IMR-90 (cell line): ENCODE data around the gene DENND1B. TPM values are rescaled to one million over a fixed set of nuclear protein-coding genes. Genes with fewer than 3 reads are reported as not detected.

Experiments
- ATAC-seq: fragments of 200-7000 bp; cut with Tn5 transposase; 2 replicates; pipeline ENCODE4 v1.9.1; 2020; ENCODE audit warnings: low read depth, mild to moderate bottlenecking, moderate library complexity
- BruUV-seq: library from RNA; stranded (reverse); fragments of 400-500 nt; replicated peaks from 2 replicates; lab custom pipeline; 2021; lab: Mats Ljungman, UMichigan
- CTCF ChIA-PET: fragments of 300-600 bp; formaldehyde crosslinking; extraction: SDS; loops from one replicate; lab custom pipeline; 2021; ENCODE audit warnings: antibody characterized with exemption; lab: Yijun Ruan, JAX
- POLR2A ChIA-PET: fragments of 300-600 bp; sonication (Branson Sonifier 250); formaldehyde crosslinking; loops from one replicate; lab custom pipeline; 2022; ENCODE audit warnings: antibody characterized with exemption; ENCODE audit not compliant: unreplicated experiment; lab: Charles Lee
- DNase-seq: peaks from one replicate; pipeline ENCODE4 v3.0.0; 2013
- H2AFZ ChIP-seq: replicated peaks from 2 replicates; pipeline ENCODE3; 2013; ENCODE audit warnings: low read length, mild to moderate bottlenecking; ENCODE audit not compliant: poor library complexity
- H2AK5ac ChIP-seq: 2 replicates; pipeline ENCODE4 v1.6.1; 2013; ENCODE audit warnings: low read depth, low read length, inconsistent platforms
- H2AK9ac ChIP-seq: replicated peaks from 2 replicates; pipeline ENCODE3; 2013; ENCODE audit warnings: mild to moderate bottlenecking, low read depth, low read length, moderate library complexity; ENCODE audit not compliant: poor library complexity
- H2BK120ac ChIP-seq: 2 replicates; pipeline ENCODE4 v1.6.1; 2013; ENCODE audit warnings: low read depth, low read length, inconsistent platforms
- H2BK15ac ChIP-seq: 3 replicates; pipeline ENCODE4 v1.6.1; 2013; ENCODE audit warnings: low read depth, low read length, inconsistent platforms
- H2BK20ac ChIP-seq: 2 replicates; pipeline ENCODE4 v1.6.1; 2013; ENCODE audit warnings: low read depth, mild to moderate bottlenecking, inconsistent platforms, low read length, moderate library complexity
- H2BK5ac ChIP-seq: 2 replicates; pipeline ENCODE4 v1.6.1; 2013; ENCODE audit warnings: mild to moderate bottlenecking, low read depth, low read length, inconsistent platforms; ENCODE audit not compliant: poor library complexity, severe bottlenecking
- H3K14ac ChIP-seq: replicated peaks from 2 replicates; pipeline ENCODE4 v1.6.1; 2013; ENCODE audit warnings: low read depth, low read length, inconsistent platforms
- H3K18ac ChIP-seq: 2 replicates; pipeline ENCODE4 v1.6.1; 2013; ENCODE audit warnings: low read depth, low read length, control low read depth
- H3K23ac ChIP-seq: 2 replicates; pipeline ENCODE4 v1.6.1; 2013; ENCODE audit warnings: low read depth, low read length, inconsistent platforms
- H3K27ac ChIP-seq: 2 replicates; pipeline ENCODE4 v1.5.1; 2013; ENCODE audit warnings: mild to moderate bottlenecking, control low read depth, low read length; ENCODE audit not compliant: insufficient read depth
- H3K27me3 ChIP-seq: 2 replicates; pipeline ENCODE4 v1.6.1; 2013; ENCODE audit warnings: low read length; ENCODE audit not compliant: control insufficient read depth, insufficient read depth
- H3K36me3 ChIP-seq: 2 replicates; pipeline ENCODE4 v1.6.1; 2013; ENCODE audit warnings: low read length, mixed read lengths; ENCODE audit not compliant: control insufficient read depth, insufficient read depth
- H3K4ac ChIP-seq: 2 replicates; pipeline ENCODE4 v1.6.1; 2013; ENCODE audit warnings: low read depth, low read length, inconsistent platforms
- H3K4me1 ChIP-seq: 2 replicates; pipeline ENCODE4 v1.6.1; 2013; ENCODE audit warnings: low read length, mixed read lengths; ENCODE audit not compliant: control insufficient read depth, insufficient read depth
- H3K4me2 ChIP-seq: 2 replicates; pipeline ENCODE4 v1.6.1; 2013; ENCODE audit warnings: low read depth, mild to moderate bottlenecking, control low read depth, low read length, moderate library complexity
- H3K4me3 ChIP-seq: 2 replicates; pipeline ENCODE4 v1.5.1; 2013; ENCODE audit warnings: low read depth, mild to moderate bottlenecking, control low read depth, low read length, moderate library complexity; ENCODE audit not compliant: insufficient read depth
- H3K56ac ChIP-seq: 2 replicates; pipeline ENCODE4 v1.6.1; 2013; ENCODE audit warnings: low read length, inconsistent platforms; ENCODE audit not compliant: insufficient read depth; ENCODE audit errors: extremely low read depth
- H3K79me1 ChIP-seq, 2 experiments: 2 replicates each; pipeline ENCODE4 v1.6.1; 2013; ENCODE audit warnings: low read length in 2 of 2, inconsistent platforms in 1 of 2, low read depth in 1 of 2
- H3K9ac ChIP-seq: 2 replicates; pipeline ENCODE4 v1.6.1; 2013; ENCODE audit warnings: low read depth, low read length, control low read depth
- H3K9me1 ChIP-seq: 2 replicates; pipeline ENCODE4 v1.6.1; 2013; ENCODE audit warnings: low read length, inconsistent platforms; ENCODE audit not compliant: insufficient read depth
- H3K9me3 ChIP-seq: 2 replicates; pipeline ENCODE4 v1.6.1; 2013; ENCODE audit warnings: low read length; ENCODE audit not compliant: control insufficient read depth, insufficient read depth
- H4K20me1 ChIP-seq: 2 replicates; pipeline ENCODE4 v1.6.1; 2013; ENCODE audit warnings: low read length, inconsistent platforms; ENCODE audit not compliant: insufficient read depth
- H4K5ac ChIP-seq: 2 replicates; pipeline ENCODE4 v1.6.1; 2013; ENCODE audit warnings: mild to moderate bottlenecking, low read depth, low read length, control low read depth
- H4K8ac ChIP-seq, 2 experiments: 2 replicates each; pipeline ENCODE4 v1.6.1; 2013; ENCODE audit warnings: low read depth in 2 of 2, low read length in 2 of 2, control low read depth in 1 of 2, inconsistent platforms in 1 of 2
- H4K91ac ChIP-seq: 2 replicates; pipeline ENCODE4 v1.6.1; 2013; ENCODE audit warnings: low read depth, low read length, inconsistent platforms; ENCODE audit not compliant: insufficient read depth
- BHLHE40 ChIP-seq: fragments of 150-350 bp; IDR thresholded peaks from 2 replicates; pipeline ENCODE4 v1.6.1; 2016; ENCODE audit warnings: mild to moderate bottlenecking, low read depth, low read length
- CEBPB ChIP-seq: IDR thresholded peaks from 2 replicates; pipeline ENCODE4 v1.6.1; 2012; ENCODE audit warnings: low read depth, low read length, improper control_type of control experiment
- CHD1 ChIP-seq: IDR thresholded peaks from 2 replicates; pipeline ENCODE4 v1.6.1; 2012; ENCODE audit warnings: low read depth, low read length, improper control_type of control experiment
- ELK1 ChIP-seq: fragments of 150-350 bp; IDR thresholded peaks from 2 replicates; pipeline ENCODE4 v1.6.1; 2016; ENCODE audit warnings: low read depth, mild to moderate bottlenecking, low read length, moderate library complexity, borderline replicate concordance
- FOS ChIP-seq: fragments of 150-350 bp; IDR thresholded peaks from 2 replicates; pipeline ENCODE4 v1.6.1; 2016; ENCODE audit warnings: low read depth, low read length
- MAFK ChIP-seq: IDR thresholded peaks from 2 replicates; pipeline ENCODE4 v1.6.1; 2012; ENCODE audit warnings: low read depth, low read length, improper control_type of control experiment
- MAZ ChIP-seq: IDR thresholded peaks from 2 replicates; pipeline ENCODE4 v1.6.1; 2012; ENCODE audit warnings: low read depth, mild to moderate bottlenecking, low read length, improper control_type of control experiment, moderate library complexity, borderline replicate concordance
- MXI1 ChIP-seq: IDR thresholded peaks from 2 replicates; pipeline ENCODE4 v1.6.1; 2012; ENCODE audit warnings: low read depth, mild to moderate bottlenecking, low read length, moderate library complexity, borderline replicate concordance
- NFE2L2 ChIP-seq: fragments of 150-350 bp; IDR thresholded peaks from 2 replicates; pipeline ENCODE4 v1.6.1; 2016; ENCODE audit warnings: low read depth, mild to moderate bottlenecking, low read length
- POLR2A ChIP-seq: IDR thresholded peaks from 2 replicates; pipeline ENCODE4 v1.6.1; 2012; ENCODE audit warnings: mild to moderate bottlenecking, low read depth, low read length
- RAD21 ChIP-seq: IDR thresholded peaks from 2 replicates; pipeline ENCODE4 v1.6.1; 2012; ENCODE audit warnings: low read length, improper control_type of control experiment
- RCOR1 ChIP-seq: IDR thresholded peaks from 2 replicates; pipeline ENCODE4 v1.6.1; 2012; ENCODE audit warnings: mild to moderate bottlenecking, low read length, improper control_type of control experiment; ENCODE audit not compliant: insufficient replicate concordance
- RFX5 ChIP-seq: IDR thresholded peaks from 2 replicates; pipeline ENCODE4 v1.8.0; 2012; ENCODE audit warnings: low read depth, mild to moderate bottlenecking, low read length, moderate library complexity
- SMC3 ChIP-seq: fragments of 150-350 bp; IDR thresholded peaks from 2 replicates; pipeline ENCODE4 v1.6.1; 2016; ENCODE audit warnings: low read depth, mild to moderate bottlenecking, antibody characterized with exemption, low read length, moderate library complexity
- USF2 ChIP-seq: fragments of 150-350 bp; IDR thresholded peaks from 2 replicates; pipeline ENCODE4 v1.6.1; 2017; ENCODE audit warnings: mild to moderate bottlenecking, antibody characterized with exemption, low read length, low read depth
- WGBS, 2 experiments: methylation state at CpG; one replicate each; pipeline versions ENCODE4 v1.1.5 to v1.1.7; 2013; ENCODE audit warnings: missing lambda C conversion rate in 2 of 2; ENCODE audit not compliant: insufficient read length in 1 of 2; ENCODE audit errors: extremely low coverage in 2 of 2; 5-methylcytosine and 5-hydroxymethylcytosine counted together
- dilution Hi-C: fragments of 300-500 bp; cut with HindIII; formaldehyde crosslinking; loops from one replicate; pipeline ENCODE4 v1.14.3; 2018; ENCODE audit warnings: low sequenced_read_pairs; ENCODE audit not compliant: unreplicated experiment
- in situ Hi-C: fragments of 300-500 bp; cut with MboI; formaldehyde crosslinking; loops from 3 replicates; pipeline ENCODE4 v1.14.3; 2019; ENCODE audit warnings: low sequenced_read_pairs, inconsistent platforms, mixed read lengths
- intact Hi-C: fragments of 100-400 bp; cut with micrococcal nuclease; formaldehyde crosslinking; loops from 2 replicates; pipeline ENCODE4 v1.10.0; 2022
- polyA plus RNA-seq, 3 experiments: library from polyadenylated mRNA; depleted of rRNA; stranded (reverse); fragments of >200 nt; gene quantifications; 2 replicates each; pipeline ENCODE4 v1.2.3, GENCODE V29; 2012; ENCODE audit warnings: low replicate concordance in 1 of 3
- total RNA-seq: library from RNA; depleted of rRNA; stranded (reverse); fragments of >200 nt; gene quantifications from 2 replicates; pipeline ENCODE4 v1.2.3, GENCODE V29; 2012
- TF ChIP-seq, protein P1 (sequence below): conservative IDR thresholded peaks from 2 replicates; pipeline ENCODE4 v1.5.1; 2012; ENCODE audit warnings: mild to moderate bottlenecking, low read depth, low read length, improper control_type of control experiment

DENND1B gene
- total and polyA plus RNA-seq, 2 of the 4 experiments (the other 2 are of a cell fraction) = 4.0 to 24.2 TPM

DNA sequence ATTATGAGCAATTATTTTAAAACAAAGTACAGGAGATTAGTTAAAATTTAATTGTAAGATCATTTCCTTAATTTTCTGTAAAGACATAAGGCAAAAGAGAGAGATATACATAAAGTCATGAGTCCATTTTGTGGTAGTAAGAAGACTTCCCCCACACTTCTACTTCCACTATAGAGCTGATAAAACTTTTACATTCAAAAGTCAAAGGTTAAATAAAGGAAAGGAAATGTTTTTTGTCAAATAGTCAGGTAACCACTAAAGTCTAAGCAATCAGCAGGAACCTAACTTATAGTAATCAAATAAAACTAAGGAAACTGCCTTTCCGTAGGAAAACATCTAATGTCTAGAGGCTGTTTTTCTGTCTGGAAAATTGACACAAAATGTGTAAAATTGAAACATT lies 110.9 kb downstream of the DENND1B start:
- POLR2A ChIA-PET = no interaction called here
- Histone ChIP-seq H2BK5ac (no peak overlapping the region), H3K9me1 (no peaks in the 10 kb centered on the region)

More for the DNA sequence above, 110.9 kb downstream of the DENND1B start:
- H3K27me3 ChIP-seq = no peaks in the 10 kb centered on the region
- no peak overlapping the region for H3K18ac ChIP-seq
- no peak overlapping the region for H3K27ac ChIP-seq
- no peak overlapping the region for H3K4me3 ChIP-seq
- H3K9ac ChIP-seq = no peak overlapping the region
- in situ Hi-C loops (no loop called here), dilution Hi-C loops (no loop called here), intact Hi-C loops (no loop called here)
- no peak overlapping the region for H4K91ac ChIP-seq
- H3K4me2 ChIP-seq = no peak overlapping the region
- no CpG with 5 or more reads among the region's 1 CpG for WGBS, 2 experiments
- H3K56ac ChIP-seq = no peak overlapping the region
- CTCF ChIA-PET = no interaction called here
- H4K5ac ChIP-seq = no peak overlapping the region
- no peaks in the 10 kb centered on the region for H3K36me3 ChIP-seq
- no peak for ATAC-seq
- H3K79me1 ChIP-seq = no peaks in the 10 kb centered on the region; a peak in 2 of 4 replicates
- no peak overlapping the region for H2BK120ac ChIP-seq
- no peak overlapping the region for H2AK5ac ChIP-seq
- no peak overlapping the region for H3K4ac ChIP-seq
- H3K4me1 ChIP-seq = no peaks in the 10 kb centered on the region; the same call in 1 of the 2 replicates
- no peak overlapping the region for H2AK9ac ChIP-seq
- BruUV-seq = no TSS peak
- TF ChIP-seq RCOR1 (no peak), FOS (no peak), BHLHE40 (no peak), MAZ (no peak), SMC3 (no peak), USF2 (no peak), CEBPB (no peak), RFX5 (no peak), RAD21 (no peak), MAFK (no peak), POLR2A (no peak), NFE2L2 (no peak), ELK1 (no peak), CHD1 (no peak), MXI1 (no peak)
- TF ChIP-seq, protein P1, sequence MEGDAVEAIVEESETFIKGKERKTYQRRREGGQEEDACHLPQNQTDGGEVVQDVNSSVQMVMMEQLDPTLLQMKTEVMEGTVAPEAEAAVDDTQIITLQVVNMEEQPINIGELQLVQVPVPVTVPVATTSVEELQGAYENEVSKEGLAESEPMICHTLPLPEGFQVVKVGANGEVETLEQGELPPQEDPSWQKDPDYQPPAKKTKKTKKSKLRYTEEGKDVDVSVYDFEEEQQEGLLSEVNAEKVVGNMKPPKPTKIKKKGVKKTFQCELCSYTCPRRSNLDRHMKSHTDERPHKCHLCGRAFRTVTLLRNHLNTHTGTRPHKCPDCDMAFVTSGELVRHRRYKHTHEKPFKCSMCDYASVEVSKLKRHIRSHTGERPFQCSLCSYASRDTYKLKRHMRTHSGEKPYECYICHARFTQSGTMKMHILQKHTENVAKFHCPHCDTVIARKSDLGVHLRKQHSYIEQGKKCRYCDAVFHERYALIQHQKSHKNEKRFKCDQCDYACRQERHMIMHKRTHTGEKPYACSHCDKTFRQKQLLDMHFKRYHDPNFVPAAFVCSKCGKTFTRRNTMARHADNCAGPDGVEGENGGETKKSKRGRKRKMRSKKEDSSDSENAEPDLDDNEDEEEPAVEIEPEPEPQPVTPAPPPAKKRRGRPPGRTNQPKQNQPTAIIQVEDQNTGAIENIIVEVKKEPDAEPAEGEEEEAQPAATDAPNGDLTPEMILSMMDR = no peak
- H2BK20ac ChIP-seq = no peak overlapping the region
- H3K9me3 ChIP-seq = no peaks in the 10 kb centered on the region
- no peak overlapping the region for H3K14ac ChIP-seq
- no peaks in the 10 kb centered on the region for H4K20me1 ChIP-seq
- no peak overlapping the region for H4K8ac ChIP-seq
- H3K23ac ChIP-seq = no peak overlapping the region
- no peak for DNase-seq
- H2AFZ ChIP-seq = no peak overlapping the region
- no peak overlapping the region for H2BK15ac ChIP-seq
